Peyer's patch (tissue), 4 donors: ENCODE results near the gene ADAMTS14.

ENCODE experiments used
- CTCF ChIP-seq, 6 experiments: fragments of 450-650 bp in 4 of 6; fragments of 200-600 bp in 2 of 6; sonication (generic) in 1 of 6; IDR thresholded peaks; one replicate each; pipeline ENCODE4 v1.5.1; 2017 to 2019; ENCODE audit warnings: antibody characterized with exemption in 6 of 6, mild to moderate bottlenecking in 3 of 6, moderate library complexity in 1 of 6
- POLR2A ChIP-seq, 2 donors: fragments of 450-650 bp; IDR thresholded peaks; one replicate each; pipeline ENCODE4 v1.5.1; 2017; ENCODE audit warnings: antibody characterized with exemption in 2 of 2, mild to moderate bottlenecking in 2 of 2, moderate library complexity in 2 of 2

DNA sequence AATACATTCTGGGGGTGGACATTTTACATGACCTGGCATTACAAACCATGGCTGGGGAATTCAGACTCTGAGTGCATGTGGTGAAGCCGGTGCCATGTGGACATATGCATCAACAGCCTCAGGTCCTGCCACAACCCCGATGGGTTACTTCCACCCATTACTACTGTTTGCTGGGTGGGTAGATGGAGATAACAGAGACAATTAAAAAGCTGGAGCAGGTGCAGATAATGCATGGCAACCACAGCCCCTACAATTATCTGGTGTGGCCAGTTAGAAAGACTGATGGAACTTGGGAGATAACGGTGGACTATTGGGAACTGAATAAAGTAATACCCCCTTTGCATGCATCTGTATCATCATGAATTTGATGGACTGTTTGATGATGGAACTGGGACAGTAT, 21.6 kb upstream of the ADAMTS14 start:
- TF ChIP-seq CTCF (IDR thresholded peaks at IDR 0.05): no peak
- TF ChIP-seq POLR2A (IDR thresholded peaks at IDR 0.05): no peak
